ENCODE results near the gene ISCA1.

ISCA1 gene

GRCh38 chr9:86285261-86285660, 2.9 kb upstream of the ISCA1 start:
- no peak for TF ChIP-seq CTCF (IDR thresholded peaks at IDR 0.05; ENCODE audit: extremely low read depth, missing control alignments)

GRCh38 chr9:86282979-86283535, 719 bp upstream of the ISCA1 start:
- DNase-seq (ENCODE audit: low spot score): no peak
- no peak for TF ChIP-seq CTCF (IDR thresholded peaks at IDR 0.05; ENCODE audit: extremely low read depth, missing control alignments)

More at GRCh38 chr9:86285261-86285660, 2.9 kb upstream of the ISCA1 start:
- no peak for DNase-seq (ENCODE audit: low spot score)

GRCh38 chr9:86281593-86282076, 703 bp downstream of the ISCA1 start:
- no peak for DNase-seq (ENCODE audit: low spot score)
- no peak for TF ChIP-seq CTCF (IDR thresholded peaks at IDR 0.05; ENCODE audit: extremely low read depth, missing control alignments)

- no peak for DNase-seq (ENCODE audit: low spot score)
- TF ChIP-seq CTCF (IDR thresholded peaks at IDR 0.05; ENCODE audit: extremely low read depth, missing control alignments): no peak
Observed at GRCh38 chr9:86280580-86280979, 1.8 kb downstream of the ISCA1 start.

- TF ChIP-seq CTCF (IDR thresholded peaks at IDR 0.05; ENCODE audit: extremely low read depth, missing control alignments): no peak
- DNase-seq (ENCODE audit: low spot score): no peak
Observed at GRCh38 chr9:86279839-86280238, 2.5 kb downstream of the ISCA1 start.

GRCh38 chr9:86277072-86277471, 5.3 kb downstream of the ISCA1 start:
- DNase-seq (ENCODE audit: low spot score): no peak
- TF ChIP-seq CTCF (IDR thresholded peaks at IDR 0.05; ENCODE audit: extremely low read depth, missing control alignments): no peak

- no peak for DNase-seq (ENCODE audit: low spot score)
- no peak for TF ChIP-seq CTCF (IDR thresholded peaks at IDR 0.05; ENCODE audit: extremely low read depth, missing control alignments)
Observed at GRCh38 chr9:86275962-86276361, 6.4 kb downstream of the ISCA1 start.

All from GM20000 (cell line).